ENCODE measurements around the gene KATNB1.

KATNB1 gene

GRCh38 chr16:57750796-57751538 is 15.4 kb downstream of the KATNB1 start:
- Histone ChIP-seq H3K4me1 (no peaks in the 10 kb centered on the region), H3K36me3 (peaks cover 24% of the 10 kb centered on the region), H3K9me3 (no peaks in the 10 kb centered on the region), H3K4me3 (ENCODE audit: low read depth, low read length) (no peak overlapping the region), H3K27me3 (no peaks in the 10 kb centered on the region)
- TF ChIP-seq, protein P1, sequence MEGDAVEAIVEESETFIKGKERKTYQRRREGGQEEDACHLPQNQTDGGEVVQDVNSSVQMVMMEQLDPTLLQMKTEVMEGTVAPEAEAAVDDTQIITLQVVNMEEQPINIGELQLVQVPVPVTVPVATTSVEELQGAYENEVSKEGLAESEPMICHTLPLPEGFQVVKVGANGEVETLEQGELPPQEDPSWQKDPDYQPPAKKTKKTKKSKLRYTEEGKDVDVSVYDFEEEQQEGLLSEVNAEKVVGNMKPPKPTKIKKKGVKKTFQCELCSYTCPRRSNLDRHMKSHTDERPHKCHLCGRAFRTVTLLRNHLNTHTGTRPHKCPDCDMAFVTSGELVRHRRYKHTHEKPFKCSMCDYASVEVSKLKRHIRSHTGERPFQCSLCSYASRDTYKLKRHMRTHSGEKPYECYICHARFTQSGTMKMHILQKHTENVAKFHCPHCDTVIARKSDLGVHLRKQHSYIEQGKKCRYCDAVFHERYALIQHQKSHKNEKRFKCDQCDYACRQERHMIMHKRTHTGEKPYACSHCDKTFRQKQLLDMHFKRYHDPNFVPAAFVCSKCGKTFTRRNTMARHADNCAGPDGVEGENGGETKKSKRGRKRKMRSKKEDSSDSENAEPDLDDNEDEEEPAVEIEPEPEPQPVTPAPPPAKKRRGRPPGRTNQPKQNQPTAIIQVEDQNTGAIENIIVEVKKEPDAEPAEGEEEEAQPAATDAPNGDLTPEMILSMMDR (IDR thresholded peaks at IDR 0.05; ENCODE audit: low read depth, low read length): no peak
- DNase-seq: peak; percentile 11

- DNase-seq: no peak
- Histone ChIP-seq H3K36me3 (peaks cover 24% of the 10 kb centered on the region), H3K4me3 (ENCODE audit: low read depth, low read length) (no peak overlapping the region), H3K4me1 (no peaks in the 10 kb centered on the region), H3K27me3 (no peaks in the 10 kb centered on the region), H3K9me3 (no peaks in the 10 kb centered on the region)
- TF ChIP-seq, protein P1 (IDR thresholded peaks at IDR 0.05; ENCODE audit: low read depth, low read length): no peak
Measured at GRCh38 chr16:57751539-57752202, 16.1 kb downstream of the KATNB1 start.

DNA sequence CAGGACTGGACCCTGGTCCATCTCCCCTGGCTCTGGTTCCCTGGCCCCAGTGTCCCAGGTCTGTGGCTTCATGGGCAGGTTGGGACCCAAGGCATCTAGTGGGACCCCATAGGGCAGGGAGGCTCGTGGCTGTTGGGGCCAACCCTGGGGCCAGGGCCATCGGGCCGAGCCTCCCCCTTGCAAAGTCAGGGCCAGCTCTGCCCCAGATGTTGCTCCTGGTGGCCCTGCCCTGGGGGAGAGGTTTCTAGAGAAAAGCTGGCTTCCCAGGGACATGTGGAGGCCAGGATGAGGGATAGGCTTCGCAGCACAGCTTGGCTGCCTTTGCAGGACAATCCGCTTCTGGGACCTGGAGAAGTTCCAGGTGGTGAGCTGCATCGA is 16.6 kb downstream of the KATNB1 start:
- Histone ChIP-seq H3K4me1 (no peaks in the 10 kb centered on the region), H3K27me3 (no peaks in the 10 kb centered on the region), H3K36me3 (peaks cover 20% of the 10 kb centered on the region), H3K9me3 (no peaks in the 10 kb centered on the region), H3K4me3 (ENCODE audit: low read depth, low read length) (no peak overlapping the region)
- TF ChIP-seq, protein P1 (IDR thresholded peaks at IDR 0.05; ENCODE audit: low read depth, low read length): no peak
- DNase-seq: no peak

- H3K27me3 ChIP-seq: no peaks in the 10 kb centered on the region
- H3K36me3 ChIP-seq: peaks cover 18% of the 10 kb centered on the region
- no peak overlapping the region for H3K4me3 ChIP-seq (ENCODE audit: low read depth, low read length)
- DNase-seq: peak; percentile 8
- TF ChIP-seq, protein P1 (IDR thresholded peaks at IDR 0.05; ENCODE audit: low read depth, low read length): no peak
- H3K9me3 ChIP-seq: no peaks in the 10 kb centered on the region
- H3K4me1 ChIP-seq: no peaks in the 10 kb centered on the region
Measured at GRCh38 chr16:57752581-57753447, 17.2 kb downstream of the KATNB1 start.

- H3K4me3 ChIP-seq (ENCODE audit: low read depth, low read length): no peak overlapping the region
- DNase-seq: peak; percentile 11
- H3K36me3 ChIP-seq: peaks cover 19% of the 10 kb centered on the region
- H3K4me1 ChIP-seq: no peaks in the 10 kb centered on the region
- no peaks in the 10 kb centered on the region for H3K9me3 ChIP-seq
- H3K27me3 ChIP-seq: no peaks in the 10 kb centered on the region
- TF ChIP-seq, protein P1 (IDR thresholded peaks at IDR 0.05; ENCODE audit: low read depth, low read length): no peak
Measured at GRCh38 chr16:57753448-57754353, 18.1 kb downstream of the KATNB1 start.

Measured in BE2C (cell line).